ENCODE data around the gene TAF1B.

DNA sequence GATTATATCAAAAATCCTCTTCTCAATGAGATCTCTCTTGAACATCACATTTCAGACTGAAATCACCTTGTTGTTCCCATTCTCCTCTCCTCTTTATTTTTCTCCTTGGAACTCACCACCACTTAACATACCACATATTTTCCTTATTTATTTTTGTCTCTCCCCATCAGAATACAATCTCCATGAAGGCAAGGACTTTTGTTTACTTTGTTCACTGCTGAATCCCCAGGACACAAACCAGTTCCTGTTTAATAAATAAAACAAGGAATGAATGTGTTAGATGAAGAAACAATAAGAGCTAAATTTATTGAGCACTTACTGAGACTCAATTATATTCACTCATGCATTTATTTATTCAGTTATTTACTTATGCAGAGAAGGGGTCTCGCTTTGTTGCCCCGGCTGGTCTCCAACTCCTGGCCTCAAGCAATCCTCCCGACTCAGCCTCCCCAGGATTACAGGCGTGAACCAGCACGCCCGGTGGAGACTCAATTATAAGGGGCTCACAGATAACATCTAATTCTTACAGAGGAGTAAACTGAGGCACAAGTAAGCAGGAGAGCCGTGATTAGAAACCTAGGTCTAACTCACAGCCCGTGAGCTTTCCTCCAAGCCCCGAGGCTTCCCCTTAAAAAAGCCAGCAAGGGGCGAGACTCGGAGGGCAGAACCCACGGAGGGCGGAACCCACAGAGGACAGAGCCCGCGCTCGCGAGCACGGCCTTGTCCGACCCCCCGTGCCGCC is 616 bp upstream of the TAF1B start:
- TF ChIP-seq, protein P1, sequence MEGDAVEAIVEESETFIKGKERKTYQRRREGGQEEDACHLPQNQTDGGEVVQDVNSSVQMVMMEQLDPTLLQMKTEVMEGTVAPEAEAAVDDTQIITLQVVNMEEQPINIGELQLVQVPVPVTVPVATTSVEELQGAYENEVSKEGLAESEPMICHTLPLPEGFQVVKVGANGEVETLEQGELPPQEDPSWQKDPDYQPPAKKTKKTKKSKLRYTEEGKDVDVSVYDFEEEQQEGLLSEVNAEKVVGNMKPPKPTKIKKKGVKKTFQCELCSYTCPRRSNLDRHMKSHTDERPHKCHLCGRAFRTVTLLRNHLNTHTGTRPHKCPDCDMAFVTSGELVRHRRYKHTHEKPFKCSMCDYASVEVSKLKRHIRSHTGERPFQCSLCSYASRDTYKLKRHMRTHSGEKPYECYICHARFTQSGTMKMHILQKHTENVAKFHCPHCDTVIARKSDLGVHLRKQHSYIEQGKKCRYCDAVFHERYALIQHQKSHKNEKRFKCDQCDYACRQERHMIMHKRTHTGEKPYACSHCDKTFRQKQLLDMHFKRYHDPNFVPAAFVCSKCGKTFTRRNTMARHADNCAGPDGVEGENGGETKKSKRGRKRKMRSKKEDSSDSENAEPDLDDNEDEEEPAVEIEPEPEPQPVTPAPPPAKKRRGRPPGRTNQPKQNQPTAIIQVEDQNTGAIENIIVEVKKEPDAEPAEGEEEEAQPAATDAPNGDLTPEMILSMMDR (IDR thresholded peaks at IDR 0.05): no peak
- TF ChIP-seq, protein P2, sequence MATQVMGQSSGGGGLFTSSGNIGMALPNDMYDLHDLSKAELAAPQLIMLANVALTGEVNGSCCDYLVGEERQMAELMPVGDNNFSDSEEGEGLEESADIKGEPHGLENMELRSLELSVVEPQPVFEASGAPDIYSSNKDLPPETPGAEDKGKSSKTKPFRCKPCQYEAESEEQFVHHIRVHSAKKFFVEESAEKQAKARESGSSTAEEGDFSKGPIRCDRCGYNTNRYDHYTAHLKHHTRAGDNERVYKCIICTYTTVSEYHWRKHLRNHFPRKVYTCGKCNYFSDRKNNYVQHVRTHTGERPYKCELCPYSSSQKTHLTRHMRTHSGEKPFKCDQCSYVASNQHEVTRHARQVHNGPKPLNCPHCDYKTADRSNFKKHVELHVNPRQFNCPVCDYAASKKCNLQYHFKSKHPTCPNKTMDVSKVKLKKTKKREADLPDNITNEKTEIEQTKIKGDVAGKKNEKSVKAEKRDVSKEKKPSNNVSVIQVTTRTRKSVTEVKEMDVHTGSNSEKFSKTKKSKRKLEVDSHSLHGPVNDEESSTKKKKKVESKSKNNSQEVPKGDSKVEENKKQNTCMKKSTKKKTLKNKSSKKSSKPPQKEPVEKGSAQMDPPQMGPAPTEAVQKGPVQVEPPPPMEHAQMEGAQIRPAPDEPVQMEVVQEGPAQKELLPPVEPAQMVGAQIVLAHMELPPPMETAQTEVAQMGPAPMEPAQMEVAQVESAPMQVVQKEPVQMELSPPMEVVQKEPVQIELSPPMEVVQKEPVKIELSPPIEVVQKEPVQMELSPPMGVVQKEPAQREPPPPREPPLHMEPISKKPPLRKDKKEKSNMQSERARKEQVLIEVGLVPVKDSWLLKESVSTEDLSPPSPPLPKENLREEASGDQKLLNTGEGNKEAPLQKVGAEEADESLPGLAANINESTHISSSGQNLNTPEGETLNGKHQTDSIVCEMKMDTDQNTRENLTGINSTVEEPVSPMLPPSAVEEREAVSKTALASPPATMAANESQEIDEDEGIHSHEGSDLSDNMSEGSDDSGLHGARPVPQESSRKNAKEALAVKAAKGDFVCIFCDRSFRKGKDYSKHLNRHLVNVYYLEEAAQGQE (IDR thresholded peaks at IDR 0.05; ENCODE audit: insufficient read depth in 1 of 2, low read depth in 2 of 2, low read length in 1 of 2): no peak
- TF ChIP-seq POLR2AphosphoS5 (IDR thresholded peaks at IDR 0.05; ENCODE audit: low read depth, low read length) (no peak), SIN3A (IDR thresholded peaks at IDR 0.05; ENCODE audit: borderline replicate concordance, insufficient read depth, low read depth, low read length) (no peak)
